HFF-Myc (cell line): ENCODE results near the gene GAL3ST3.

Experiments used
- DNase-seq: peaks from one replicate; pipeline ENCODE4 v3.0.0-alpha.2; 2011; ENCODE audit warnings: low read depth; ENCODE audit errors: extremely low read depth
- H3K4me3 ChIP-seq: replicated peaks from 2 replicates; pipeline ENCODE4 v1.5.1; 2011; ENCODE audit warnings: low read depth, mild to moderate bottlenecking, control low read depth, low read length
- TF ChIP-seq, protein P1 (sequence below): IDR thresholded peaks from 2 replicates; pipeline ENCODE4 v1.5.1; 2012; ENCODE audit warnings: mild to moderate bottlenecking, low read depth, low read length, control low read depth; ENCODE audit errors: missing control alignments

GAL3ST3 gene

DNA sequence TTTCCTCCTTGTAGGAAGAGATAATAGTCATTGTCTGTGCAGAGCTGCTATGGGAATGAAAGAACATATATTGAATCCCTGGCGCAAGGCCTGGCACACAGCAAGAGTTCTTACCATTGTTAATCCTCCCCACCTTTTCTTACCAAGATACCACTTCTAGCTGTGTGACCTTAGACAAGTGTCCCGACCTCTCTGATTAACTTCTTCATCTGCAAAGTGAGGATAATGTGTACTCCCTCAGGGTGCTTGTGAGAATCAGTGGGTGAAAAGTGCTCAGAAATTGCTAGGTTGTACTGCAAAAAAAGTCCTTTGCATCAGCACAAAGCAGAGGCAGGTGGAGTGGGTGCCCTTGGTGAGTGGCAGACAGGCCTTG, 40.9 kb downstream of the GAL3ST3 start:
- H3K4me3 ChIP-seq = no peak overlapping the region
- DNase-seq = no peak
- TF ChIP-seq, protein P1, sequence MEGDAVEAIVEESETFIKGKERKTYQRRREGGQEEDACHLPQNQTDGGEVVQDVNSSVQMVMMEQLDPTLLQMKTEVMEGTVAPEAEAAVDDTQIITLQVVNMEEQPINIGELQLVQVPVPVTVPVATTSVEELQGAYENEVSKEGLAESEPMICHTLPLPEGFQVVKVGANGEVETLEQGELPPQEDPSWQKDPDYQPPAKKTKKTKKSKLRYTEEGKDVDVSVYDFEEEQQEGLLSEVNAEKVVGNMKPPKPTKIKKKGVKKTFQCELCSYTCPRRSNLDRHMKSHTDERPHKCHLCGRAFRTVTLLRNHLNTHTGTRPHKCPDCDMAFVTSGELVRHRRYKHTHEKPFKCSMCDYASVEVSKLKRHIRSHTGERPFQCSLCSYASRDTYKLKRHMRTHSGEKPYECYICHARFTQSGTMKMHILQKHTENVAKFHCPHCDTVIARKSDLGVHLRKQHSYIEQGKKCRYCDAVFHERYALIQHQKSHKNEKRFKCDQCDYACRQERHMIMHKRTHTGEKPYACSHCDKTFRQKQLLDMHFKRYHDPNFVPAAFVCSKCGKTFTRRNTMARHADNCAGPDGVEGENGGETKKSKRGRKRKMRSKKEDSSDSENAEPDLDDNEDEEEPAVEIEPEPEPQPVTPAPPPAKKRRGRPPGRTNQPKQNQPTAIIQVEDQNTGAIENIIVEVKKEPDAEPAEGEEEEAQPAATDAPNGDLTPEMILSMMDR = no peak

GRCh38 chr11:66007201-66007634, 41.7 kb downstream of the GAL3ST3 start:
- DNase-seq = no peak
- H3K4me3 ChIP-seq = no peak overlapping the region
- TF ChIP-seq, protein P1 = no peak

DNA sequence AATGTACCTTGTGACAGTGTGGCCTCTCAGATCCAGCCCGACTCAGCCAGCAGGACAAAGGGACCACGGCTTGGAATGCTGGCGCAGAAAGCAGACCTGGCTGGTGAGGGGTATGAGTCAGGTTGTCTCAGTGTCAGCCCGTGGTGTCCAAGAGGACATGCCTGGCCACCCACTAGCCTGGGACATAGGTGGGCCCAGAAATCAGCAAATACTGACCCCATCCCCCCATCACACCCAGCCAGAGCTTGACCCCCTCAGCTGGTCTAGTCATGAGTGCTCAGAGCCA, 42.1 kb downstream of the GAL3ST3 start:
- TF ChIP-seq, protein P1 = no peak
- H3K4me3 ChIP-seq = no peak overlapping the region
- DNase-seq = no peak

GRCh38 chr11:66006134-66006890, 42.6 kb downstream of the GAL3ST3 start:
- DNase-seq = no peak
- H3K4me3 ChIP-seq = no peak overlapping the region
- TF ChIP-seq, protein P1 = no peak

- TF ChIP-seq, protein P1 = no peak
Observed at GRCh38 chr11:66004186-66004585, 44.8 kb downstream of the GAL3ST3 start.

GRCh38 chr11:66003291-66003690, 45.7 kb downstream of the GAL3ST3 start:
- H3K4me3 ChIP-seq = peak overlapping the region; percentile 98
- TF ChIP-seq, protein P1 = no peak
- no peak for DNase-seq

More at GRCh38 chr11:66004186-66004585, 44.8 kb downstream of the GAL3ST3 start:
- no peak for DNase-seq
- H3K4me3 ChIP-seq = no peak overlapping the region
